Measurements from ENCODE around the gene WIZ. TPM values are rescaled to one million over a fixed set of nuclear protein-coding genes. Genes with fewer than 3 reads are reported as not detected.

Gene WIZ
- total and polyA plus RNA-seq, 2 donors, result 2.9 to 13.3 TPM

DNA sequence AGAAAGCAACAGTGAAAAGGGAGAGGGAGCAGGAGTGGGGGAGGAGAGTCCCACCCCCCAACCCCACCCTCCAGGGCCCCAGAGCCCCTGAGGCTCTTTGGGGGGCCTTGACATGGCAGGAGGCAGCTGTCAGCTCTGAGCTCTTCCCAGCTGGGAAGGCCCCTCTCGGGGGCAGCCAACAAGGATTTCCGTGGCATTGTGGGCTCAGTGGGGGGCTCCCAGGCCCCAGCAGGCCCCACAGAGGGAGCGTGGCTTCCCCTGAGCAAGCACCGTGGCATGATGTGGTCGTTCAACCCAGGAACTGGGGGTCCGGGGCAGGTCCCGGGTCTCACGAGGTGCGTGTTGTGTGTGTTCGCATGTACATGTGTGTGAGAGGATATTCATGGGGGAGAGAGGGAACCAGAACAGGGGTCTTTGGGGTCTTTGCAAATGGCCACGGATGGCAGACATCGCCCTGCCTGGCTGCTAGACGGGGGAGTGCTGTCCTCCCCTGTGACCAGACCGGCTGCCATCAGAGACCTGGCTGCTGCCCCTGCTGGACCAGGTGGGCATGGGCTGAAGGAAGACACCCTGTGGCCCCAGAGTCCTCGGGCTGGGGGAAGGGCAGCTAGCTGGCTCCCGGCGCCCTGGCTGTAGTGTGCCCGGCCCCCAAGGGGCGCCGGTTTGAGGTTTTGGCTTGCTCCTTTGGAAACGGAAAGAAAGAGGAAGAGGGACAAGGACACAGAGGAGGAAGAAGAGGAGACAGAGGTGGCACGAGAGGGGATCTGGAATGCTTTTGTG lies 27.3 kb downstream of the WIZ start:
- Histone ChIP-seq H3K27me3 (ENCODE audit: control insufficient read depth in 2 of 2, insufficient read depth in 1 of 2, low read length in 1 of 2) (no peaks in the 10 kb centered on the region), H3K36me3 (ENCODE audit: control insufficient read depth in 2 of 2, insufficient read depth in 2 of 2, low read length in 1 of 2) (peaks cover 55 to 58% of the 10 kb centered on the region in 2 donors), H3K4me3 (ENCODE audit: low read length in 2 of 2) (no peak overlapping the region), H3K9me3 (ENCODE audit: control insufficient read depth in 2 of 2, insufficient read depth in 1 of 2, low read length in 1 of 2) (peaks cover 5 to 10% of the 10 kb centered on the region in 2 donors), H3K4me1 (ENCODE audit: control insufficient read depth in 2 of 2, insufficient read depth in 2 of 2, low read length in 2 of 2) (peaks cover 7 to 10% of the 10 kb centered on the region in 2 donors), H3K27ac (ENCODE audit: low read depth in 1 of 2, low read length in 1 of 2) (no peak overlapping the region)
- DNase-seq (ENCODE audit: low read depth in 6 of 9, low spot score in 9 of 9), result no peak
- WGBS, result 95% methylated on average over 22 of the region's 22 CpGs

DNA sequence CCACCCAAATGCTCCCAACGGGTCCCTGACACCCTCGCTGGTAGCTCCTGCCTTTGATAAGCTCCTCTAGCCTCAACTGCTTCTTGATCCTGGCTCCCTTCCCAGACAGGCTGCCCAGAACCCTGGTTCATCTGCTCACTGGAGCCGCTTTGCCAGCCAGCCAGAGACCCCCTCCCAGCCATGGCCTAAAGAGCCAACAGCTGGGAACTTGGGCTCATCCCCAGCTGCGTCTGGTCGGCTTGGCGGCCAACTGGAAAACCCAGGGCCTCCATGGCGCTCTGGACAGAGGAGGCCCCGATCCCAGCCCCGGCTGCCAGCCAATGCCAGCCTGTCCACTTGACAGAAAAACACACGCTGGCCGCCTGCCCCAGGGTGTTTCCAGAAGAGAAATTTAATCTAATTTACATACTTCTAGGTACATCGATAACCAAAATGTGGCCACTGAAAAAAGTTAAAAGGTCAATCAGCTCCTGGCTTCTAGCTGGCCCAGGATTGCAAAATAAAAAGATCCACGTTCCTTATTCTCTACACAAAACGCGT lies 28.0 kb downstream of the WIZ start:
- Histone ChIP-seq H3K27me3 (ENCODE audit: control insufficient read depth in 2 of 2, insufficient read depth in 1 of 2, low read length in 1 of 2) (no peaks in the 10 kb centered on the region), H3K4me3 (ENCODE audit: low read length in 2 of 2) (no peak overlapping the region), H3K9me3 (ENCODE audit: control insufficient read depth in 2 of 2, insufficient read depth in 1 of 2, low read length in 1 of 2) (peaks cover 5 to 10% of the 10 kb centered on the region in 2 donors), H3K27ac (ENCODE audit: low read depth in 1 of 2, low read length in 1 of 2) (no peak overlapping the region), H3K36me3 (ENCODE audit: control insufficient read depth in 2 of 2, insufficient read depth in 2 of 2, low read length in 1 of 2) (peaks cover 48 to 51% of the 10 kb centered on the region in 2 donors), H3K4me1 (ENCODE audit: control insufficient read depth in 2 of 2, insufficient read depth in 2 of 2, low read length in 2 of 2) (peaks cover 12 to 17% of the 10 kb centered on the region in 2 donors)
- DNase-seq (ENCODE audit: low read depth in 6 of 9, low spot score in 9 of 9), result no peak
- 97% methylated on average over 15 of the region's 15 CpGs for WGBS

GRCh38 chr19:15421136-15421695 lies 28.5 kb downstream of the WIZ start:
- Histone ChIP-seq H3K9me3 (ENCODE audit: control insufficient read depth in 2 of 2, insufficient read depth in 1 of 2, low read length in 1 of 2) (peaks cover 5 to 10% of the 10 kb centered on the region in 2 donors), H3K4me1 (ENCODE audit: control insufficient read depth in 2 of 2, insufficient read depth in 2 of 2, low read length in 2 of 2) (peaks cover 16 to 17% of the 10 kb centered on the region in 2 donors), H3K27ac (ENCODE audit: low read depth in 1 of 2, low read length in 1 of 2) (no peak overlapping the region), H3K36me3 (ENCODE audit: control insufficient read depth in 2 of 2, insufficient read depth in 2 of 2, low read length in 1 of 2) (peaks cover 45% of the 10 kb centered on the region in 2 donors), H3K4me3 (ENCODE audit: low read length in 2 of 2) (no peak overlapping the region), H3K27me3 (ENCODE audit: control insufficient read depth in 2 of 2, insufficient read depth in 1 of 2, low read length in 1 of 2) (no peaks in the 10 kb centered on the region)
- DNase-seq (ENCODE audit: low read depth in 6 of 9, low spot score in 9 of 9), result no peak
- WGBS, result 96% methylated on average over 12 of the region's 12 CpGs

GRCh38 chr19:15419413-15420025 lies 30.2 kb downstream of the WIZ start:
- peaks cover 16 to 17% of the 10 kb centered on the region in 2 donors for H3K4me1 ChIP-seq (ENCODE audit: control insufficient read depth in 2 of 2, insufficient read depth in 2 of 2, low read length in 2 of 2)
- peaks cover 5 to 10% of the 10 kb centered on the region in 2 donors for H3K9me3 ChIP-seq (ENCODE audit: control insufficient read depth in 2 of 2, insufficient read depth in 1 of 2, low read length in 1 of 2)
- peak overlapping the region in 1 of 2 donors; percentile 99 for H3K4me3 ChIP-seq (ENCODE audit: low read length in 2 of 2)
- H3K36me3 ChIP-seq (ENCODE audit: control insufficient read depth in 2 of 2, insufficient read depth in 2 of 2, low read length in 1 of 2), result peaks cover 34 to 41% of the 10 kb centered on the region in 2 donors
- no peak for DNase-seq (ENCODE audit: low read depth in 6 of 9, low spot score in 9 of 9)
- no peaks in the 10 kb centered on the region for H3K27me3 ChIP-seq (ENCODE audit: control insufficient read depth in 2 of 2, insufficient read depth in 1 of 2, low read length in 1 of 2)
- H3K27ac ChIP-seq (ENCODE audit: low read depth in 1 of 2, low read length in 1 of 2), result peak overlapping the region in 1 of 2 donors; percentile 20
- 51% methylated on average over 16 of the region's 16 CpGs for WGBS

- Histone ChIP-seq H3K27me3 (ENCODE audit: control insufficient read depth in 2 of 2, insufficient read depth in 1 of 2, low read length in 1 of 2) (no peaks in the 10 kb centered on the region), H3K4me1 (ENCODE audit: control insufficient read depth in 2 of 2, insufficient read depth in 2 of 2, low read length in 2 of 2) (peaks cover 17 to 21% of the 10 kb centered on the region in 2 donors), H3K27ac (ENCODE audit: low read depth in 1 of 2, low read length in 1 of 2) (peak within 1 kb of the TSS; percentile 89 to 95), H3K36me3 (ENCODE audit: control insufficient read depth in 2 of 2, insufficient read depth in 2 of 2, low read length in 1 of 2) (peaks cover 27 to 35% of the 10 kb centered on the region in 2 donors), H3K4me3 (ENCODE audit: low read length in 2 of 2) (peak within 1 kb of the TSS; percentile 99), H3K9me3 (ENCODE audit: control insufficient read depth in 2 of 2, insufficient read depth in 1 of 2, low read length in 1 of 2) (peaks cover 5 to 7% of the 10 kb centered on the region in 2 donors)
- DNase-seq (ENCODE audit: low read depth in 6 of 9, low spot score in 9 of 9), result peak; percentile 99 to 100 (median 100)
- WGBS, result under 1% methylated on average over 61 of the region's 61 CpGs
Measured at GRCh38 chr19:15418579-15419412, 31.0 kb downstream of the WIZ start, which contains the start of gene AKAP8L. Gene AKAP8L (minus strand): TSS chr19:15418988. CDS start chr19:15418923, 65 bp downstream.

DNA sequence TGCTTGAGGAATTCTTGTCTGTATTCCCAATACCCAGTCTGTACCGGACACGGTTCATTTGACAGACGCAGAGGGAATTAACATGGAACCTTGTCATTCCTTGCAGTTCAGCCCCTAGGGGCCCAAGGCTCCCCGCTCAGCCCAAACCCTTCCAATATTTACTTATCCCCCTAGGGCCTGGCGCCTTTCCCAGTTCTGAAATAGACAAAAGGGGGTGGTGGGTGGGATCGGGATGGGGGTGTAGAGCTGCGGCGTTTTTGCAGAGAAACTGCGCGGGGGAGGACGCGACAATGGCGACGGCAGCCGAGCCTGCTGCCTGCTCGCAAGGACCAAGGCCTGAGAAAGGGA lies 31.6 kb downstream of the WIZ start:
- H3K36me3 ChIP-seq (ENCODE audit: control insufficient read depth in 2 of 2, insufficient read depth in 2 of 2, low read length in 1 of 2), result peaks cover 24 to 29% of the 10 kb centered on the region in 2 donors
- peak overlapping the region; percentile 99 for H3K4me3 ChIP-seq (ENCODE audit: low read length in 2 of 2)
- peak overlapping the region; percentile 89 to 95 for H3K27ac ChIP-seq (ENCODE audit: low read depth in 1 of 2, low read length in 1 of 2)
- under 1% methylated on average over 16 of the region's 16 CpGs for WGBS
- peak in 2 of 9 donors; percentile 24 to 31 for DNase-seq (ENCODE audit: low read depth in 6 of 9, low spot score in 9 of 9)
- H3K9me3 ChIP-seq (ENCODE audit: control insufficient read depth in 2 of 2, insufficient read depth in 1 of 2, low read length in 1 of 2), result peaks cover 3% of the 10 kb centered on the region in 2 donors
- peaks cover 22 to 27% of the 10 kb centered on the region in 2 donors for H3K4me1 ChIP-seq (ENCODE audit: control insufficient read depth in 2 of 2, insufficient read depth in 2 of 2, low read length in 2 of 2)
- H3K27me3 ChIP-seq (ENCODE audit: control insufficient read depth in 2 of 2, insufficient read depth in 1 of 2, low read length in 1 of 2), result no peaks in the 10 kb centered on the region

GRCh38 chr19:15417699-15418098 lies 32.1 kb downstream of the WIZ start:
- 27% methylated on average over 9 of the region's 9 CpGs for WGBS
- peak overlapping the region in 1 of 2 donors; percentile 89 for H3K27ac ChIP-seq (ENCODE audit: low read depth in 1 of 2, low read length in 1 of 2)
- H3K4me3 ChIP-seq (ENCODE audit: low read length in 2 of 2), result peak overlapping the region; percentile 99
- H3K36me3 ChIP-seq (ENCODE audit: control insufficient read depth in 2 of 2, insufficient read depth in 2 of 2, low read length in 1 of 2), result peaks cover 19 to 24% of the 10 kb centered on the region in 2 donors
- H3K4me1 ChIP-seq (ENCODE audit: control insufficient read depth in 2 of 2, insufficient read depth in 2 of 2, low read length in 2 of 2), result peaks cover 26 to 32% of the 10 kb centered on the region in 2 donors
- H3K27me3 ChIP-seq (ENCODE audit: control insufficient read depth in 2 of 2, insufficient read depth in 1 of 2, low read length in 1 of 2), result no peaks in the 10 kb centered on the region
- DNase-seq (ENCODE audit: low read depth in 6 of 9, low spot score in 9 of 9), result no peak
- H3K9me3 ChIP-seq (ENCODE audit: control insufficient read depth in 2 of 2, insufficient read depth in 1 of 2, low read length in 1 of 2), result no peaks in the 10 kb centered on the region

GRCh38 chr19:15412832-15413231 lies 36.9 kb downstream of the WIZ start:
- WGBS, result 72% methylated on average over 4 of the region's 4 CpGs
- H3K36me3 ChIP-seq (ENCODE audit: control insufficient read depth in 2 of 2, insufficient read depth in 2 of 2, low read length in 1 of 2), result peaks cover 29 to 41% of the 10 kb centered on the region in 2 donors

More at GRCh38 chr19:15412832-15413231, 36.9 kb downstream of the WIZ start:
- H3K4me1 ChIP-seq (ENCODE audit: control insufficient read depth in 2 of 2, insufficient read depth in 2 of 2, low read length in 2 of 2), result peaks cover 23 to 27% of the 10 kb centered on the region in 2 donors
- H3K9me3 ChIP-seq (ENCODE audit: control insufficient read depth in 2 of 2, insufficient read depth in 1 of 2, low read length in 1 of 2), result no peaks in the 10 kb centered on the region
- H3K27me3 ChIP-seq (ENCODE audit: control insufficient read depth in 2 of 2, insufficient read depth in 1 of 2, low read length in 1 of 2), result no peaks in the 10 kb centered on the region
- peak in 4 of 9 donors; percentile 23 to 60 (median 33) for DNase-seq (ENCODE audit: low read depth in 6 of 9, low spot score in 9 of 9)
- H3K27ac ChIP-seq (ENCODE audit: low read depth in 1 of 2, low read length in 1 of 2), result peak overlapping the region; percentile 25 to 80
- H3K4me3 ChIP-seq (ENCODE audit: low read length in 2 of 2), result peak overlapping the region in 1 of 2 donors; percentile 5
